ENCODE data around the gene NPIPA1.
"Not testable (repeated sequence)": the region's sequence is repeated elsewhere in the genome, so short reads cannot be mapped to it uniquely, and the experiment has no call there.

The NPIPA1 gene

GRCh38 chr16:14978908-14979307, 41.7 kb downstream of the NPIPA1 start:
- not testable (repeated sequence) for DNase-seq

- DNase-seq, result not testable (repeated sequence)
Measured at GRCh38 chr16:14981234-14981633, 44.0 kb downstream of the NPIPA1 start.

GRCh38 chr16:14982521-14982920, 45.3 kb downstream of the NPIPA1 start:
- DNase-seq, result not testable (repeated sequence)

GRCh38 chr16:14988092-14988491, 50.8 kb downstream of the NPIPA1 start:
- DNase-seq, result not testable (repeated sequence)

GRCh38 chr16:14988661-14989191, 51.5 kb downstream of the NPIPA1 start:
- DNase-seq, result not testable (repeated sequence)

- not testable (repeated sequence) for DNase-seq
Measured at GRCh38 chr16:14989291-14990281, 52.3 kb downstream of the NPIPA1 start.

- DNase-seq, result not testable (repeated sequence)
Measured at GRCh38 chr16:14993277-14994151, 56.3 kb downstream of the NPIPA1 start.

- not testable (repeated sequence) for DNase-seq
Measured at GRCh38 chr16:14996702-14997101, 59.5 kb downstream of the NPIPA1 start.

GRCh38 chr16:14998300-14998699, 61.1 kb downstream of the NPIPA1 start:
- DNase-seq, result not testable (repeated sequence)

GRCh38 chr16:14999845-15000244, 62.6 kb downstream of the NPIPA1 start:
- not testable (repeated sequence) for DNase-seq

Measured in SHP77 treated with DMSO at 0.1 percent for 48 hours (cell line).